ENCODE measurements around the gene SUCLA2.

GRCh38 chr13:48014359-48014758 is 13.3 kb upstream of the SUCLA2 start:
- TF ChIP-seq CTCF (IDR thresholded peaks at IDR 0.05) (no peak), ZFX (IDR thresholded peaks at IDR 0.05; ENCODE audit: borderline replicate concordance) (no peak)

Measured in 22Rv1 (cell line).